GM19468 (cell line): ENCODE data around the gene CYP4F22.
A peak's percentile ranks its signal among the peaks of the same experiment; 100 is the strongest.
"Not testable (repeated sequence)": the region's sequence is repeated elsewhere in the genome, so short reads cannot be mapped to it uniquely, and the experiment has no call there.

Source experiments
- ATAC-seq: cut with Tn5 transposase; IDR thresholded peaks from one replicate; pipeline ENCODE4 v1.9.1; 2021; ENCODE audit warnings: mild to moderate bottlenecking, moderate library complexity, moderate number of reproducible peaks; ENCODE audit not compliant: unreplicated experiment; ENCODE audit errors: extremely low read depth

Gene CYP4F22

GRCh38 chr19:15508035-15508710, at the start of gene CYP4F22:
Gene CYP4F22 (plus strand): TSS chr19:15508525. CDS start chr19:15525337, 16,812 bp downstream.
- ATAC-seq = no peak

DNA sequence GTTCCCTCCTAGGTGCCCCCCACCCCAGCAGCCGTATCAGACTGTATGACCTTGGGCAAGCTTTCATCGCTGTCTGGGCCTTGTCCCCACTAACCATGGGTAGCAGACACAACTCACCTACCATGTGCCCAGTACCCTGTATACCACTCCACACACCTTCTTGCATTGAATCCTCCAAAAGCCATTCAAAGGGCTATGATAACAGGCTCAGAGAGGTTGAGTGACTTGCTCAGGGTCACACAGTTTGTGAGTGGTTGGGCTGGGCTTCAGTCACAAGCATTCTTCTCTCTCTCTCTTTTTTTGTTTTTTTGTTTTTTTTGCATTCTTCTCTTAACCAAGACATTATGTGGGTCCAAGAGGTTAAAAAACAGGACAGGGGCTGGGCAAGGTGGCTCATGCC, 46.6 kb upstream of the CYP4F22 start:
- ATAC-seq = no peak

GRCh38 chr19:15463861-15464371, 44.4 kb upstream of the CYP4F22 start:
- no peak for ATAC-seq

GRCh38 chr19:15464394-15465385, 43.6 kb upstream of the CYP4F22 start, which contains the start of gene RASAL3:
Gene RASAL3 (minus strand): TSS chr19:15464544. CDS start chr19:15464358, 186 bp downstream.
- no peak for ATAC-seq

DNA sequence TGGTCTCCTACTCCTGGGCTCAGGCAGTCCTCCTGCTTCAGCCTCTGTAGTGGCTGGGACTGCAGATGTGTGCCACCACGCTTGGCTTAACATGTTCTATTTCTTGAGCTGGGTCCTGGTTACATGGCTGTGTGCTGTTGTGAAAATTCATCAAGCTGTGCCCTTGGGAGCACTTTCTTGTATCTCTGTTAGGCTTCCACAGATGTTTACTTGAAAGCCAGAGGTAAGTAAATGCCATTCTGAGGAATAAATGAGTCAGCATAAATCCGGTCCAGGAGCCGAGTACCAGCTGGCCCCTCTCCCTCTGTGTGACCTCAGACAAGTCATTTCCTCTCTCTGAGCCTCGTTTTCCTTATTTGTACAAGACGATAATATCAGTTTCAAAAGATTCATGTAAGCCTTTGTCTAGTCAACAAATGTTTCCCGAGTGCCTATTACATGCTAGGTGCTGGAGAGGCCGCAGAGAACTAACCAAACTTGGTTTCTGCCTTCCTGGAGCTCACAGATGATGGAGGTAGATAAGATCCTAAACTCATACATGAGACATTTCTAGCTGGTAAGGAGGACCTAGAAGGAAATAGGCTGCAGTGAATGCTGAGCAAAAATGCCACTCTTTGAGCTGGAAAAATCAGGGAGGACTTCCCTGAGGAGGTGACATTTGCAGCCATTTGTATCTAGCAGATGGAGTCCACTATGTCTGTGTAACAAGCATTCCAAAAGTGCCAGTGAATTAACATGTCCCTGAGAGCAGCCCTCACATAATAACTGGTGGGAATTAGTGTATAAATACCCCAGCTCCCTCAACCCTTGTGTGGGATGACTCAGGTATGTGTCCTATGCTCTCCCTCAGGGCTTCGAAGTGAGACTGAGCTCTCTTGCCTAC, 41.2 kb upstream of the CYP4F22 start:
- peak; percentile 42 for ATAC-seq

DNA sequence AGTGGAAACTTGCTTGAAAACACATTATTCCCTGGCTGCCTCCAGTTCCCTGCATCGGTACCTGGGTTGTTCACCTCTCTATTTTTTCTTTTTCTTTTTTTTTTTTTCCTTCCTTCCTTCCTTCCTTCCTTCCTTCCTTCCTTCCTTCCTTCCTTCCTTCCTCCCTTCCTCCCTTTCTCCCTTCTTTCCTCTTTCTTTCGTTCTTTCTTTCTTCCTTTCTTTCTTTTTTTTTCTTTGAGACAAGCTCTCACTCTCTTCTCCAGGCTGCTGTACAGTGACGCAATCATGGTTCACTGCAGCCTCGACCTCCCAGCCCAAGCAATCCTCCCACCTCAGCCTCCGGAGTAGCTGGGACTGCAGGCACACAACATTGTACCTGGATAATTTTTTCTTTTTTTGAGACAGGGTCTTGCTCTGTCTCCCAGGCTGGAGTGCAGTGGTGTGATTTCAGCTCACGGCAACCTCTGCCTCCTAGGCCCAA, 40.6 kb upstream of the CYP4F22 start:
- ATAC-seq = no peak

GRCh38 chr19:15468675-15469512, 39.4 kb upstream of the CYP4F22 start:
- no peak for ATAC-seq

DNA sequence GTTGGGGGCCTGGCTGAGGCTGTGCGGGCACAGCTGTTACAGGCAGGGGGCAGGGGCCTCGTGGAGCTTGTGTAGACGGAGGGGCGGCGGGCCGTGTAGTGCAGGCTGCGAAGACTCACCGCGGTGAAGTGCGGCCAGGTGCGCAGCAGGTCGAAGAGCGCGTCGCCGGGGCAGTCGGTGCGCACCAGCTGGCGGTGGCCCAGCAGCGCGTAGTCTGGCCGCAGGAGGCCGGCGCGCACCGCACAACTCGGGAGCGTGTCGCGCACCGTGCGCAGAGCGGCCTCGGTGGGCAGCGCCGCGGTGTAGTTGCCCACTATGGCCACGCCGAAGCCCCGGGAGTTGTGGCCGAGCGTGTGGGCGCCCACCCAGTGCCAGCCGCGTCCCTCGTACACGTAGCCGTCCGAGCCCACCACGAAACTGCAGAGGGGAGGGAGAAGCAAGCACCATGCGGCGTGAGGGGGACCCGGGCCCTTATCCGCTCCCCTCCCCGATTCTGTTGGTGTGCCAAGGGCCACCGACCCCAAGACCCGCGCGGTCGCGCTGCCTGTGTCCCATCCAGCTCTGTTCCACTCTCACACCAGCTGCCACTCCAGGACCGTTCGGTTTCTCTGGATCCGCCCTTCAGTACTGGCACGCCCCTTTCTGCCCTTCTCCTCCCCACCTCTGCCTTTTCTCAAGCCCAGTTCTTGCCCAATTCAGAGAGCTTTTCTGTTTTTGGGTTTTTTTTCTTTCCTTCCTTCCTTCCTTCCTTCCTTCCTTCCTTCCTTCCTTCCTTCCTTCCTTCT, 38.6 kb upstream of the CYP4F22 start:
- ATAC-seq = no peak

DNA sequence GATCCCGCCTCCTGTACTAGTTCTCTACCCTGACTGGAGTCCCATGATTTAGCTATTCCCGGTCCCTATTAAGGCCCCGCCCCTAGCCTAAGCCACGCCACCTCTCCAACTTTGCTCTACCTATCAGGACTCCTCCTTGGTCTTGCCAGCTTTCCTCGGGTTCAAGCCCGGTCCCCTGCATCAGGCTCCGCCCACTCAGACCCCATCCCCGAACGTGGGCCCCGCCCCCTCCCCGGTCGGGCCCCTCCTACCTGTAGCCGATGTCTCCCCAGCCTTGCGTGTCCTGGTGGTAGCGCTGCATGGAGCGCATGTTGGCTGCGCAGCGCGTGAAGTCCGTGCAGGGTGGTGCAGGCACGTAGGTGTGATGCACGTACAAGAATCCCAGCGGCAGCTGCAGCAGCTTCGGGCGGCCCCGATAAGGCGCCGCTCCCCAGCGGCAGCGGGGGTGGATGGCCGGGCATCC, 36.7 kb upstream of the CYP4F22 start:
- ATAC-seq = no peak

- not testable (repeated sequence) for ATAC-seq
Measured at GRCh38 chr19:15473821-15474220, 34.5 kb upstream of the CYP4F22 start.

- no peak for ATAC-seq
Measured at GRCh38 chr19:15475169-15475568, 33.2 kb upstream of the CYP4F22 start.

DNA sequence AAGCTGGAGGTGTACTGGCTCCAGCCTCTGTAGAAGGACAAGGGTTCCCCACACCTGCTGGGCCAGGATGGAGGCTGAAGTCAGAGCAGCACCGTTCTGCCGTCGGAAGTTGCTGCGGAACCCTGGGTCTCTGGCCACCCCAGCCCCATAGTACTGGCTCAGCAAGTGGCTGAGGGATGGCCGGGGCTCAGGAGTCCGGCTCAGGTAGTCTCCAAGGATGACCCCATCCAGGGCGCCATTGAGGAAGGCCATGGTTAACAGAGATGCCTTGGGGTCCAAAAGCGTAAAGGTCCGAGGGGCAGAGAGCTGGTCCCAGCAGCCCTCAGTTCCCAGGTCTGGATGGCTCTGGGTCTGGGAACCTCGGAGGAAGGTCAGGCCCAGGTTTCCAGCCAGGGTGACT, 32.7 kb upstream of the CYP4F22 start:
- ATAC-seq = no peak

GRCh38 chr19:15476325-15476724, 32.0 kb upstream of the CYP4F22 start:
- no peak for ATAC-seq

- no peak for ATAC-seq
Measured at GRCh38 chr19:15479391-15480345, 28.7 kb upstream of the CYP4F22 start, which contains the start of gene PGLYRP2. Gene PGLYRP2 (minus strand): TSS chr19:15479501. CDS start chr19:15479371, 130 bp downstream.

GRCh38 chr19:15480996-15481395, 27.3 kb upstream of the CYP4F22 start:
- ATAC-seq = not testable (repeated sequence)

- not testable (repeated sequence) for ATAC-seq
Measured at GRCh38 chr19:15485768-15486167, 22.6 kb upstream of the CYP4F22 start.

DNA sequence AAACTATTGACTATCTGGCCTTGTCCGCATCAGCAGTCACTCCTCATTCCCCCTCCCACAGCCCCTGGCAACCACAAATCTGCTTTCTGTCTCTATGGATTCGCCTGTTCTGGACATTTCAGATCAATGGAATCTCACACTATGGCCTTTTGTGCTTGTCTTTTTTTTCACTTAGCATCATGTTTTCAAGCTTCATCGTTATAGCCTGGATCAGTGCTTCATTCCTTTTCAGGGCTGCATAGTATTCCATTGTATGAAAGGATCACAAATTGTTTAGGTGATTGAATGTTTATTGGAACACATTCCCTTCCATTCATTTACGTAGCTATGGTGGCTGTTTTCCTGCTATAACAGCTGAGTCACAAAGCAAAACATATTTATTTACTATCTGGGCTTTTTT, 21.3 kb upstream of the CYP4F22 start:
- ATAC-seq = no peak
